Measurements from ENCODE around the gene MRPL43. TPM values are rescaled to one million over a fixed set of nuclear protein-coding genes. Genes with fewer than 3 reads are reported as not detected.

MRPL43 gene
- total and polyA plus RNA-seq, 12 donors: 43.8 to 123 (median 55.5) TPM

DNA sequence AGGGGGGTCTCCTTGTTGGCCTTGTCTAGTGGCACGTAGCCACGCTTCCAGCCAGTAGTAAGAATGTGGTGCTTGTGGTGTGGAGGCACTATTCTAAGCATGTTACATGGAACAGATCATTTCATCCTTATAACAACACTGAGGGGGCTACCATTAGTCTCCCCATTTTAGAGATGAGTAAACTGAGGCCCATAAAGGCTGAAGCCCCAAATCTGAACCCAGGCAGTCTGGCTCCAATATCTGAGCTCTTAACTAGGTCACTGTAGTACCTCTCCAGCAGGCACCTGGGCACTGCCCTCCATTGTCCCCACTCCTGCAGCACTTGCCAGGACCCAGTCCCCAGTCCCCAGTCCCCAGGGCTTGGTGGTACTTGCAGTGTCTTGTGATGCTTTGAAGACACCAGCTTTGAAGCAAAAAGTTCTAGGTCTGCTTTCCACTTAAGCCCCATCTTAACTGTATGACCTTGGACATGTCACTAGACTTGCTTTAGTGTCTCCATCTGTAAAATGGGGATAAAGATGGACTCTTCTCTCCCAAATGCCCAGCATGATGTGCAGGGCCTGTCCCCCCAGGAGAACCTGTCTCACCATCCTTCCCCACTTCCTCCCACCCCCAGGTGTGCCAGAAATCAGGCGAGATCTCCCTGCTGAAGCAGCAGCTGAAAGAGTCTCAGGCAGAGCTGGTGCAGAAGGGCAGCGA lies 18.7 kb upstream of the MRPL43 start:
- Histone ChIP-seq H3K36me3 (peaks cover 0 to 53% (median 40%) of the 10 kb centered on the region in 9 donors), H3K27me3 (no peaks in the 10 kb centered on the region), H3K4me1 (peaks cover 17 to 80% (median 45%) of the 10 kb centered on the region in 9 donors), H3K27ac (peak overlapping the region in 7 of 10 donors; percentile 2 to 75 (median 60)), H3K9me3 (no peaks in the 10 kb centered on the region), H3K4me3 (no peak overlapping the region)
- ATAC-seq (no peak), DNase-seq (no peak)
- intact Hi-C loops (cut with DNase I): no loop called here
- WGBS, 2 donors: 95 to 97% methylated on average over 4 of the region's 4 CpGs
- TF ChIP-seq, protein P1, sequence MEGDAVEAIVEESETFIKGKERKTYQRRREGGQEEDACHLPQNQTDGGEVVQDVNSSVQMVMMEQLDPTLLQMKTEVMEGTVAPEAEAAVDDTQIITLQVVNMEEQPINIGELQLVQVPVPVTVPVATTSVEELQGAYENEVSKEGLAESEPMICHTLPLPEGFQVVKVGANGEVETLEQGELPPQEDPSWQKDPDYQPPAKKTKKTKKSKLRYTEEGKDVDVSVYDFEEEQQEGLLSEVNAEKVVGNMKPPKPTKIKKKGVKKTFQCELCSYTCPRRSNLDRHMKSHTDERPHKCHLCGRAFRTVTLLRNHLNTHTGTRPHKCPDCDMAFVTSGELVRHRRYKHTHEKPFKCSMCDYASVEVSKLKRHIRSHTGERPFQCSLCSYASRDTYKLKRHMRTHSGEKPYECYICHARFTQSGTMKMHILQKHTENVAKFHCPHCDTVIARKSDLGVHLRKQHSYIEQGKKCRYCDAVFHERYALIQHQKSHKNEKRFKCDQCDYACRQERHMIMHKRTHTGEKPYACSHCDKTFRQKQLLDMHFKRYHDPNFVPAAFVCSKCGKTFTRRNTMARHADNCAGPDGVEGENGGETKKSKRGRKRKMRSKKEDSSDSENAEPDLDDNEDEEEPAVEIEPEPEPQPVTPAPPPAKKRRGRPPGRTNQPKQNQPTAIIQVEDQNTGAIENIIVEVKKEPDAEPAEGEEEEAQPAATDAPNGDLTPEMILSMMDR (IDR thresholded peaks at IDR 0.05): no peak

DNA sequence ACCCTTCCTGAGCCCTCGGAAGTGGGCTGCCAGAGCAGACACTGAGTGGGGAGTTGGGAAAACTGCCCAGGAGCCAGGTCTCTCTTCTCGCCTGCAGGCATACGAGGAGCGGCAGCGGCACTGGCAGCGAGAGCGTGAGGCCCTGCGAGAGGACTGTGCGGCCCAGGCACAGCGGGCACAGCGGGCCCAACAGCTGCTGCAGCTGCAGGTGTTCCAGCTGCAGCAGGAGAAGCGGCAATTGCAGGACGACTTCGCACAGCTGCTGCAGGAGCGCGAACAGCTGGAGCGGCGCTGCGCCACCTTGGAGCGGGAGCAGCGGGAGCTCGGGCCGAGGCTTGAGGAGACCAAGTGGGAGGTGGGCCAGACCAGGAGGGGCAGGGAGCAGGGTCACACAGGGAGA lies 18.1 kb upstream of the MRPL43 start:
- intact Hi-C loops (cut with DNase I): no loop called here
- TF ChIP-seq, protein P1 (IDR thresholded peaks at IDR 0.05): no peak
- no peak for ATAC-seq
- no peaks in the 10 kb centered on the region for H3K9me3 ChIP-seq
- DNase-seq: no peak
- H3K4me3 ChIP-seq: peak overlapping the region in 2 of 10 donors; percentile 3 to 4
- WGBS, 2 donors: 78 to 79% methylated on average over 23 of the region's 23 CpGs
- peak overlapping the region in 6 of 10 donors; percentile 34 to 65 (median 54) for H3K27ac ChIP-seq
- H3K36me3 ChIP-seq: peaks cover 0 to 53% (median 40%) of the 10 kb centered on the region in 9 donors
- no peaks in the 10 kb centered on the region for H3K27me3 ChIP-seq
- peaks cover 17 to 86% (median 48%) of the 10 kb centered on the region in 9 donors for H3K4me1 ChIP-seq

DNA sequence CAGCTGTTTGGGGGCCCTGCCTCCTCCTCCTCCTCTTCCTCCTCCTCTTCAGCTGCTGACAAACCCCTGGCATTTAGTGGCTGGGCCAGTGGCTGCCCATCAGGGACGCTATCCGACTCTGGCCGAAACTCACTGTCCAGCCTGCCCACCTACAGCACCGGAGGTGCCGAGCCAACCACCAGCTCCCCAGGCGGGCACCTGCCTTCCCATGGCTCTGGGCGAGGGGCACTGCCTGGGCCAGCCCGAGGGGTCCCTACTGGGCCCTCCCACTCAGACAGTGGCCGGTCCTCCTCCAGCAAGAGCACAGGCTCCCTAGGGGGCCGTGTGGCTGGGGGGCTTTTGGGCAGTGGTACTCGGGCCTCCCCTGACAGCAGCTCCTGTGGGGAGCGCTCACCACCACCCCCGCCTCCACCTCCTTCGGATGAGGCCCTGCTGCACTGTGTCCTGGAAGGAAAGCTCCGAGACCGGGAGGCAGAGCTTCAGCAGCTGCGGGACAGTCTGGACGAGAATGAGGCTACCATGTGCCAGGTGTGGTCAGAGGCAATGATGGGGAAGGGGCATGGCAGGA lies 16.4 kb upstream of the MRPL43 start:
- Histone ChIP-seq H3K9me3 (no peaks in the 10 kb centered on the region), H3K4me3 (no peak overlapping the region), H3K36me3 (peaks cover 0 to 53% (median 40%) of the 10 kb centered on the region in 9 donors), H3K27ac (peak overlapping the region in 6 of 10 donors; percentile 3 to 78 (median 44)), H3K4me1 (peaks cover 17 to 87% (median 48%) of the 10 kb centered on the region in 9 donors), H3K27me3 (no peaks in the 10 kb centered on the region)
- intact Hi-C loops (cut with DNase I): no loop called here
- DNase-seq (no peak), ATAC-seq (no peak)
- TF ChIP-seq, protein P1 (IDR thresholded peaks at IDR 0.05): no peak
- 86 to 88% methylated on average over 18 of the region's 18 CpGs for WGBS, 2 donors

DNA sequence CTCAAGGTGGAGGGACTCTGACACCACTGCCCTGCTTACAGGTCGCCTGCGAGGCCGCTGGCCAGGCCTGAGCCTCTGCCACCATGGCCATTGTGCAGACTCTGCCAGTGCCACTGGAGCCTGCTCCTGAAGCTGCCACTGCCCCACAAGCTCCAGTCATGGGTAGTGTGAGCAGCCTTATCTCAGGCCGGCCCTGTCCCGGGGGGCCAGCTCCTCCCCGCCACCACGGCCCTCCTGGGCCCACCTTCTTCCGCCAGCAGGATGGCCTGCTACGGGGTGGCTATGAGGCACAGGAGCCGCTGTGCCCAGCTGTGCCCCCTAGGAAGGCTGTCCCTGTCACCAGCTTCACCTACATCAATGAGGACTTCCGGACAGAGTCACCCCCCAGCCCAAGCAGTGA lies 15.2 kb upstream of the MRPL43 start:
- Histone ChIP-seq H3K9me3 (no peaks in the 10 kb centered on the region), H3K36me3 (peaks cover 0 to 52% (median 40%) of the 10 kb centered on the region in 9 donors), H3K27me3 (no peaks in the 10 kb centered on the region), H3K4me3 (peak overlapping the region in 1 of 10 donors; percentile 88), H3K4me1 (peaks cover 14 to 87% (median 56%) of the 10 kb centered on the region in 9 donors), H3K27ac (peak overlapping the region in 9 of 10 donors; percentile 99 to 100 (median 100))
- intact Hi-C loops (cut with DNase I): no loop called here
- TF ChIP-seq, protein P1 (IDR thresholded peaks at IDR 0.05): no peak
- ATAC-seq (no peak), DNase-seq (no peak)
- WGBS, 2 donors: 61 to 79% methylated on average over 11 of the region's 11 CpGs

All from heart right ventricle (tissue), 16 donors.